SJSA1 (cell line): ENCODE measurements around the gene CTSA. TPM values are rescaled to one million over a fixed set of nuclear protein-coding genes. Genes with fewer than 3 reads are reported as not detected.

Source experiments
- DNase-seq, 2 experiments: peaks; one replicate each; pipeline ENCODE4 v3.0.0-alpha.2; 2015 to 2020; ENCODE audit warnings: low spot score in 2 of 2, low read depth in 1 of 2
- H3K27ac ChIP-seq: fragments of 250-450 bp; sonication (Bioruptor Pico); 2 replicates; pipeline ENCODE4 v1.5.1; 2020; ENCODE audit warnings: mild to moderate bottlenecking, moderate library complexity
- H3K27me3 ChIP-seq: fragments of 250-450 bp; sonication (Bioruptor Pico); replicated peaks from 2 replicates; pipeline ENCODE4 v1.5.1; 2020; ENCODE audit warnings: mild to moderate bottlenecking, moderate library complexity
- H3K36me3 ChIP-seq: fragments of 250-450 bp; sonication (Bioruptor Pico); 2 replicates; pipeline ENCODE4 v1.5.1; 2020; ENCODE audit warnings: mild to moderate bottlenecking
- H3K4me1 ChIP-seq: fragments of 250-450 bp; sonication (Bioruptor Pico); replicated peaks from 2 replicates; pipeline ENCODE4 v1.6.1; 2021; ENCODE audit warnings: mild to moderate bottlenecking
- H3K4me3 ChIP-seq: fragments of 250-450 bp; sonication (Bioruptor Pico); 2 replicates; pipeline ENCODE4 v1.5.1; 2020; ENCODE audit warnings: mild to moderate bottlenecking
- H3K9me3 ChIP-seq: fragments of 250-450 bp; sonication (Bioruptor Pico); replicated peaks from 2 replicates; pipeline ENCODE4 v1.5.1; 2020; ENCODE audit warnings: mild to moderate bottlenecking
- total RNA-seq: library from RNA; depleted of rRNA; stranded (reverse); fragments of >200 nt; shearing (Covaris generic); gene quantifications from 2 replicates; pipeline ENCODE4 v1.2.3, GENCODE V29; 2014

CTSA gene
- total RNA-seq, 1 experiment from 2014 or later: 76.8 TPM

GRCh38 chr20:45909336-45909808 is 18.2 kb downstream of the CTSA start:
- Histone ChIP-seq H3K36me3 (no peaks in the 10 kb centered on the region), H3K9me3 (no peaks in the 10 kb centered on the region), H3K4me1 (peaks cover 22% of the 10 kb centered on the region), H3K27ac (no peak overlapping the region), H3K4me3 (no peak overlapping the region), H3K27me3 (no peaks in the 10 kb centered on the region)
- no peak for DNase-seq

DNA sequence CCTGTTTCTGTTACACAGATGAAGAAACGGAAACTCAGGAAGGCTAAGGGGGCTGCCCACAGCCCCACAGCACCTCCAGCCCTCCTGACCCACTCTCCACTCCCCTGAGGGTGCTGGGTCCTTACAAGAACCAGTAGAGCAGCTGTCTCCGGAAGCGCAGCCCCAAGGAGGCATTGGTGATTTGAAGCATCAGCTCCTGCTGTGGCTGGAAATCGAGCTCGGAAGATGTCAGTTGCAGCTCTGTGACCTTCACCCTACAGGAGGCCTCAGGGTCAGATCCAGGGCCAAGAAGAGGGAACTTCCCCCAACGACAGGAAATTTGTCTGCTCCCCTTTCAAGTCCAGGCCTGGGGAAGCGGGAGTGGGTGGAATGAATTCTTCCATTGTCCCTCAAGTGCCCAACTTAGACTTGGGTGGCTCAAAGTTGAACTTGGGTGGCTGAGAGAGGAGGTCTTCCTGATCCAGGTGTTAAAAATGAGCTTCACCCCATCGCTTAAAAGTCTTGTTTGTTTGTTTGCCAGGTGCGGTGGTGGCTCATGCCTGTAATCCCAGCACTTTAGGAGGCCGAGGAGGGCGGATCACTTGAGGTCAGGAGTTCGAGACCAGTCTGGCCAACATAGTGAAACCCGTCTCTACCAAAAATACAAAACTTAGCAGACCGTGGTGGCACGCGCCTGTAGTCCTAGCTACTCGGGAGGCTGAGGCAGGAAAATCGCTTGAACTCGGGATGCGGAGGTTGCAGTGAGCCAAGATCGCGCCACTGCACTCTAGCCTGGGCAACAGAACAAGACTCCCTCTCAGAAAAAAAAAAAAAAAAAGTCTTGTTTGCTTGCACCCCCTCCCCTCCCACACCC is 18.9 kb downstream of the CTSA start:
- no peaks in the 10 kb centered on the region for H3K9me3 ChIP-seq
- no peaks in the 10 kb centered on the region for H3K36me3 ChIP-seq
- DNase-seq: no peak
- peaks cover 22% of the 10 kb centered on the region for H3K4me1 ChIP-seq
- no peaks in the 10 kb centered on the region for H3K27me3 ChIP-seq
- H3K27ac ChIP-seq: no peak overlapping the region
- H3K4me3 ChIP-seq: no peak overlapping the region

- no peaks in the 10 kb centered on the region for H3K9me3 ChIP-seq
- H3K36me3 ChIP-seq: no peaks in the 10 kb centered on the region
- peak; percentile 94 to 99 for DNase-seq
- peak overlapping the region; percentile 27 for H3K4me3 ChIP-seq
- H3K27ac ChIP-seq: no peak overlapping the region
- H3K27me3 ChIP-seq: no peaks in the 10 kb centered on the region
- H3K4me1 ChIP-seq: peaks cover 16% of the 10 kb centered on the region
These were observed 19.7 kb downstream of the CTSA start for GRCh38 chr20:45910670-45911485.

DNA sequence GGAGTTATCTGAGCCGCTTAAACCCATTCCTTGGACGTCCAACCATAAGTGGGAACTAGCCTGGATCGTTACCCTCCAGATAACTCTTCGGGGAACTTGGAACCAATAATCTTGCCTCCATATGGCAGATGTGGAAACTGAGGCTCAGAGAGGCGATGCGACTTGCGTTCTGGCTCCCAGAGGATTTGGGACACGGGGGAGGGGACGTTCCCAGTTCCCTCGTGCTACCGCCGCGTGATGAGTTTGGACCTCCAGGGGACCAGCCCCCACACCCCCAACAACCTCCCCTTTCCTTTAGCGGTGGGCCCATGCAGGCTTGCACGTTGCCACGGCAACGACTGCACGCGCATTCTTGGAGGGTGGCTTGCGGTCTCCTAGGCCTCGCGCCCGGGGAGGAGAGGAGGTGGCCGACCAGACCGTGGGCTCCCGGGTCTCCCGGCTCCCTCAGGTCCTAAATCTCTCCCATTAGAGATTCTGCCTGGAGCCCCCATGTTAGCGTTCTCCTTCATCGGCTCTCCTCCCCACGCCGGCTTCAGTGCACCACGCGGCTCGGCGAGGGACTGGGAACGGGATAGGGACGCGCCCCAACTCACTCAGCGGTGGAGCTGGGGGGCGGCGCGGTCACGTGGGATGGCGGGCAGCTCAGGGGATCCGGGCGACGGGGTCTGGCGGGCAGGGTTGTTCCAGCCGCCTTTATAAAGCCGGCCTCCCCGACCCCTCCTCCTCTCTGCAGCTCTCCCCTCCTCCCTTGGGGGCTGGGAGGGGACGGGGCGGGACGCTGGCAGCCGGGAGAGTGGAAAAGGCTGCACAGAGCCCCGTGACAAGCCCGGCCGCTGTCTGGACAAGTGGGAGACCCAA is 20.6 kb downstream of the CTSA start, which contains the start of gene PLTP:
TSS of gene PLTP (minus strand) at position 670 of the 858 bp plus-strand sequence. CDS start 703 bp downstream, outside the sequence.
- no peaks in the 10 kb centered on the region for H3K27me3 ChIP-seq
- H3K4me3 ChIP-seq: peak within 1 kb of the TSS; percentile 27
- H3K27ac ChIP-seq: no peak within 1 kb of the TSS
- H3K9me3 ChIP-seq: no peaks in the 10 kb centered on the region
- DNase-seq: peak; percentile 56 to 74
- H3K36me3 ChIP-seq: no peaks in the 10 kb centered on the region
- peaks cover 13% of the 10 kb centered on the region for H3K4me1 ChIP-seq

DNA sequence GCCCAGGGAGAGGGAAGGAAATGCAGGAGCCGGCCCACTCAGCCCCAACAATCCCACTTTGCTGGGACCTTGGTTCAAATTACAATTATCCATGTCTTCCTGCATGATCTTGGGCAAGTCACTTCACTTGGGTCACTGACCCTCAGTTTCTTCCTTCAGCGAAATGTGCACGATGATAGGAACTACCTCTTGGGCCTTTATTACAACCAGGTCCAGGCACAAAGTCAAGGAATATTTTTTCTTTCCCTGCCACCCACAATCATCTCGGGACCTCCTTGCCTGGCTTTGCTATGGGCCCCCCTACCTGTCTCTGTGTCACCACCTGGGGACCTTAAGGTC is 21.2 kb downstream of the CTSA start:
- H3K27ac ChIP-seq: no peak overlapping the region
- H3K9me3 ChIP-seq: no peaks in the 10 kb centered on the region
- H3K27me3 ChIP-seq: no peaks in the 10 kb centered on the region
- no peaks in the 10 kb centered on the region for H3K36me3 ChIP-seq
- H3K4me3 ChIP-seq: peak overlapping the region; percentile 27; the same call in 1 of the 2 replicates
- no peak for DNase-seq
- peaks cover 13% of the 10 kb centered on the region for H3K4me1 ChIP-seq

- H3K9me3 ChIP-seq: no peaks in the 10 kb centered on the region
These were observed 22.0 kb downstream of the CTSA start for GRCh38 chr20:45913116-45913515.

DNA sequence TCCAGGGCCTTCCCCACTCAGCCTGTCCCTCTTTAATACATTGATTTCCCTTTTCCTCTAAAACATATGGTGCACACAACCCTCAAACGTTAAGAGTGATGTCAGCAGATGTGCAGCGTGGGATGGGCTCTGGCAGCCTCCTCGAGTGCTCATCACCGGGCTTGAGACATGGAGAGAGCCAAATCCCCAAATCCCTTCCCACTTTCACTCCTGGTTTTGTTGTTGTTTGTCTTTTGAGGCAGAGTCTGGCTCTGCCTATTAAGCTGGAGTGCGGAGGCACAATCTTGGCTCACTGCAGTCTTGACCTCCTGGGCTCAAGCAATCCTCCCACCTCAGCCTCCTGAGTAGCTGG is 26.6 kb downstream of the CTSA start:
- no peaks in the 10 kb centered on the region for H3K4me1 ChIP-seq
- H3K9me3 ChIP-seq: no peaks in the 10 kb centered on the region
- no peaks in the 10 kb centered on the region for H3K27me3 ChIP-seq
- DNase-seq: no peak
- H3K36me3 ChIP-seq: no peaks in the 10 kb centered on the region
- no peak overlapping the region for H3K4me3 ChIP-seq
- H3K27ac ChIP-seq: no peak overlapping the region

More at GRCh38 chr20:45913116-45913515, 22.0 kb downstream of the CTSA start:
- no peak for DNase-seq
- no peak overlapping the region for H3K4me3 ChIP-seq
- no peaks in the 10 kb centered on the region for H3K27me3 ChIP-seq
- H3K27ac ChIP-seq: no peak overlapping the region
- H3K36me3 ChIP-seq: no peaks in the 10 kb centered on the region
- H3K4me1 ChIP-seq: peaks cover 13% of the 10 kb centered on the region

DNA sequence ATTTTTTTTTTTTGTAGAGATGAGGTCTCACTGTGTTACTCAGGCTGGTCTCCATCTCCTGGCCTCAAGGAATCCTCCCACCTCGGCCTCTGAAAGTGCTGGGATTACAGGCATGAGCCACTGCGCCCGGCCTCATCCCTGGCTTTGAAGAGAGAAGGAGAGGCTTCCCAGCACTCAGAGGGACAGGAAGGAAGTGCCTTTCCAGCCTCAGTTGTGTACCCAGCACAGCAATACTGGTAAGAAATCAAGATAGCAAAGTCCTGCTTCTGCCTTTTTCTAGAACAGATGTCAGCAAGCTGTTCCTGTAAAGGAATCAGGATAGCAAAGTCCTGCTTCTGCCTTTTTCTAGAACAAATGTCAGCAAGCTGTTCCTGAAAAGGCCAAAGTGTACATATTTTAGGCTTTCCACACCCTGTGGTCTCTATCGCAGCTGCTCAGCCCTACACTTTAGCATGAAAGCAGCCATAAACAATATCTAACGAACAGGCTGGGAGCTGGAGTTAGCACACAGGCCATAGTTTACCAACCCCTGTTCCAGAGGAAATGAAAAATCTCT is 27.1 kb downstream of the CTSA start:
- Histone ChIP-seq H3K27ac (no peak overlapping the region), H3K36me3 (no peaks in the 10 kb centered on the region), H3K4me1 (no peaks in the 10 kb centered on the region), H3K27me3 (no peaks in the 10 kb centered on the region), H3K9me3 (no peaks in the 10 kb centered on the region), H3K4me3 (no peak overlapping the region)
- no peak for DNase-seq

DNA sequence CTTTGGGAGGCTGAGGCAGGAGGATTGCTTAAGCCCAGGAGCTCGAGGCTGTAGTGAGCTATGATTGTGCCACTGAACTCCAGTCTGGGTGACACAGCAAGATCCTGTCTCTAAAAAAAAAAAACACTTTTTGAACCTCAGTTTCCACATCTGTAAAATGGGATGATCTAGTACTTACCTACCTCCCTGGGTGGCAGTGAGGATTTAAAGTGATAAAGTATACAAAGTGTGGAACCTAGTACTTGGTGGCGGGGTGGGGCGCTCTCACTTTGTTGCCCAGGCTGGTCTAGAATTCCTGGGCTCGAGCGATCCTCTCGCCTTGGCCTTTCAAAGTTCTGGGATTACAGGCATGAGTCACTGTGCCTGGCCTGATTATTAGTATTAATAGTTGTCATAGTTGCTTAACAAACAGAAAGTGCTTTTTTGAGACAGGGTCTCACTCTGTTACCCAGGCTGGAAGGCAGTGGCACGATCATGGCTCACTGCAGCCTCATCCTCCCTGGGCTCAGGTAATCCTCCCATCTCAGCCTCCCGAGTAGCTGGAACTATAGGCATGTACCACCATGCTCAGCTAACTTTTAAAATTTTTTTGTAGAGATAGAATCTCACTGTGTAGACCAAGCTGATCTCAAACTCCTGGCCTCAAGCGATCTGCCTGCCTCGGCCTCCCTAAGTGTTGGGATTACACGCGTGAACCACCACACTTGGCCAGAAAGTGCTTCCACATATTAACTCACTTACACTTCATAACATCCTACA is 27.8 kb downstream of the CTSA start:
- no peak for DNase-seq

GRCh38 chr20:45919542-45920399 is 28.6 kb downstream of the CTSA start:
- H3K27ac ChIP-seq: no peak overlapping the region
- H3K4me1 ChIP-seq: peaks cover 5% of the 10 kb centered on the region
- no peaks in the 10 kb centered on the region for H3K9me3 ChIP-seq
- H3K27me3 ChIP-seq: no peaks in the 10 kb centered on the region
- no peak for DNase-seq
- H3K36me3 ChIP-seq: no peaks in the 10 kb centered on the region
- H3K4me3 ChIP-seq: no peak overlapping the region

More for the DNA sequence above, 27.8 kb downstream of the CTSA start:
- Histone ChIP-seq H3K9me3 (no peaks in the 10 kb centered on the region), H3K36me3 (no peaks in the 10 kb centered on the region), H3K27me3 (no peaks in the 10 kb centered on the region), H3K27ac (no peak overlapping the region), H3K4me1 (peaks cover under 1% of the 10 kb centered on the region), H3K4me3 (no peak overlapping the region)

GRCh38 chr20:45920462-45921336 is 29.6 kb downstream of the CTSA start:
- Histone ChIP-seq H3K4me1 (peaks cover 5% of the 10 kb centered on the region), H3K9me3 (no peaks in the 10 kb centered on the region), H3K27me3 (no peaks in the 10 kb centered on the region), H3K36me3 (no peaks in the 10 kb centered on the region), H3K4me3 (no peak overlapping the region), H3K27ac (no peak overlapping the region)
- no peak for DNase-seq
